K562 (cell line): ENCODE results near the gene NDUFS5. TPM values are rescaled to one million over a fixed set of nuclear protein-coding genes. Genes with fewer than 3 reads are reported as not detected.

Source experiments
- ADNP ChIP-seq: fragments of 200-800 bp; sonication (Bioruptor generic); IDR thresholded peaks from 2 replicates; pipeline ENCODE4 v1.6.1; 2016; ENCODE audit warnings: missing genetic modification characterization, missing compliant biosample characterization
- BCLAF1 ChIP-seq, 2 experiments: fragments of 450-650 bp in 1 of 2; IDR thresholded peaks; 2 replicates each; pipeline ENCODE4 v1.6.1; 2011 to 2017; ENCODE audit warnings: low read depth in 2 of 2, antibody characterized with exemption in 1 of 2, borderline replicate concordance in 1 of 2, low read length in 1 of 2, mild to moderate bottlenecking in 1 of 2, mixed read lengths in 1 of 2; ENCODE audit not compliant: control insufficient read depth in 1 of 2
- CREB3 ChIP-seq: fragments of 450-650 bp; conservative IDR thresholded peaks from 2 replicates; pipeline ENCODE4 v1.6.1; 2016; ENCODE audit warnings: missing genetic modification characterization, low read depth, mild to moderate bottlenecking, missing compliant biosample characterization, moderate library complexity
- GABPB1 ChIP-seq: sonication (generic); formaldehyde crosslinking; IDR thresholded peaks from 2 replicates; pipeline ENCODE4 v1.8.0; 2022; ENCODE audit warnings: mild to moderate bottlenecking, missing genetic modification reagents
- HNRNPL ChIP-seq: fragments of 200-400 bp; formaldehyde crosslinking; IDR thresholded peaks from 2 replicates; pipeline ENCODE4 v1.6.1; 2017; ENCODE audit warnings: low read depth, mild to moderate bottlenecking, low read length
- NR2C1 ChIP-seq, 2 experiments: fragments of 450-650 bp; IDR thresholded peaks; 2 replicates each; pipeline ENCODE4 v1.6.1; 2017; ENCODE audit warnings: mild to moderate bottlenecking in 2 of 2, antibody characterized with exemption in 1 of 2, inconsistent platforms in 1 of 2, missing compliant biosample characterization in 1 of 2, missing genetic modification characterization in 1 of 2
- PML ChIP-seq: IDR thresholded peaks from 2 replicates; pipeline ENCODE4 v1.6.1; 2012; ENCODE audit warnings: low read length, inconsistent platforms
- THRA ChIP-seq: fragments of 450-650 bp; IDR thresholded peaks from 2 replicates; pipeline ENCODE4 v1.6.1; 2017; ENCODE audit warnings: mild to moderate bottlenecking, moderate library complexity
- ZFP36 ChIP-seq: fragments of 150-350 bp; IDR thresholded peaks from 2 replicates; pipeline ENCODE4 v1.6.1; 2018; ENCODE audit warnings: low read length, low read depth; ENCODE audit not compliant: partially characterized antibody
- ZNF277 ChIP-seq: fragments of 250-450 bp; sonication (Bioruptor Pico); IDR thresholded peaks from 2 replicates; pipeline ENCODE4 v1.8.0; 2022; ENCODE audit warnings: inconsistent platforms, mild to moderate bottlenecking, moderate library complexity, borderline replicate concordance
- ZNF395 ChIP-seq: fragments of 200-800 bp; sonication (Bioruptor generic); IDR thresholded peaks from 2 replicates; pipeline ENCODE4 v1.6.1; 2017; ENCODE audit warnings: missing genetic modification characterization, missing compliant biosample characterization
- polyA plus RNA-seq, 8 experiments: library from polyadenylated mRNA; depleted of rRNA in 4 of 8; stranded (reverse) in 5 of 8; unstranded in 3 of 8; fragments of >200 nt; fragmentation: Nextera tagmentation in 2 of 8; fragmentation: Illumina TruSeq in 1 of 8; extraction: Ambion mirVana in 2 of 8; extraction: Trizol in 1 of 8; gene quantifications; 2 replicates each; pipeline versions ENCODE4 v1.2.1 to v1.2.3, GENCODE V29; 2011 to 2014; ENCODE audit warnings: inconsistent platforms in 1 of 8, missing spikeins in 1 of 8
- total RNA-seq, 7 experiments: library from RNA; depleted of rRNA in 6 of 7; stranded (reverse); fragments of >200 nt in 6 of 7; fragmentation: Illumina TruSeq in 2 of 7; extraction: Trizol in 2 of 7; gene quantifications; 2 replicates each; pipeline versions ENCODE4 v1.2.1 to v1.2.3, GENCODE V29; 2011 to 2021; ENCODE audit warnings: low replicate concordance in 1 of 7
- TF ChIP-seq, protein P1 (sequence below): fragments of 450-650 bp; IDR thresholded peaks from 2 replicates; pipeline ENCODE4 v1.7.1; 2018; ENCODE audit warnings: mild to moderate bottlenecking, low read depth; ENCODE audit not compliant: partially characterized antibody

NDUFS5 gene
- total and polyA plus RNA-seq, 9 of the 15 experiments (the other 6 are each of a cell fraction or from before 2014, with no cell fraction given): 499 to 2,737 (median 1,281) TPM

- no peak for TF ChIP-seq CREB3 (tag)
- TF ChIP-seq, protein P1, sequence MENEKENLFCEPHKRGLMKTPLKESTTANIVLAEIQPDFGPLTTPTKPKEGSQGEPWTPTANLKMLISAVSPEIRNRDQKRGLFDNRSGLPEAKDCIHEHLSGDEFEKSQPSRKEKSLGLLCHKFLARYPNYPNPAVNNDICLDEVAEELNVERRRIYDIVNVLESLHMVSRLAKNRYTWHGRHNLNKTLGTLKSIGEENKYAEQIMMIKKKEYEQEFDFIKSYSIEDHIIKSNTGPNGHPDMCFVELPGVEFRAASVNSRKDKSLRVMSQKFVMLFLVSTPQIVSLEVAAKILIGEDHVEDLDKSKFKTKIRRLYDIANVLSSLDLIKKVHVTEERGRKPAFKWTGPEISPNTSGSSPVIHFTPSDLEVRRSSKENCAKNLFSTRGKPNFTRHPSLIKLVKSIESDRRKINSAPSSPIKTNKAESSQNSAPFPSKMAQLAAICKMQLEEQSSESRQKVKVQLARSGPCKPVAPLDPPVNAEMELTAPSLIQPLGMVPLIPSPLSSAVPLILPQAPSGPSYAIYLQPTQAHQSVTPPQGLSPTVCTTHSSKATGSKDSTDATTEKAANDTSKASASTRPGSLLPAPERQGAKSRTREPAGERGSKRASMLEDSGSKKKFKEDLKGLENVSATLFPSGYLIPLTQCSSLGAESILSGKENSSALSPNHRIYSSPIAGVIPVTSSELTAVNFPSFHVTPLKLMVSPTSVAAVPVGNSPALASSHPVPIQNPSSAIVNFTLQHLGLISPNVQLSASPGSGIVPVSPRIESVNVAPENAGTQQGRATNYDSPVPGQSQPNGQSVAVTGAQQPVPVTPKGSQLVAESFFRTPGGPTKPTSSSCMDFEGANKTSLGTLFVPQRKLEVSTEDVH: peak; percentile 39
- peak; percentile 64; the same call in 1 of the 2 replicates for TF ChIP-seq GABPB1 (CRISPR knock-in tag)
- TF ChIP-seq ZNF277 (CRISPR knock-in tag): no peak
- TF ChIP-seq BCLAF1 (IDR thresholded peaks at IDR 0.05; ENCODE audit: borderline replicate concordance in 1 of 2, control insufficient read depth in 1 of 2, low read depth in 2 of 2, low read length in 1 of 2): peak in 1 of 2 experiments; percentile 38; a peak in 1 of 4 replicates
- TF ChIP-seq THRA: no peak
- TF ChIP-seq PML: peak; percentile 89
- TF ChIP-seq HNRNPL: no peak
- TF ChIP-seq ZFP36: peak; percentile 74
- TF ChIP-seq NR2C1 (IDR thresholded peaks at IDR 0.05): 0 out of 2 replicates have a peak, but pooled peaks have one; percentile 30
- TF ChIP-seq NR2C1 (tag; IDR thresholded peaks at IDR 0.05): no peak
- TF ChIP-seq ADNP (tag): no peak
- no peak for TF ChIP-seq ZNF395 (CRISPR knock-in tag)
Observed at GRCh38 chr1:39026051-39026865, at the start of gene NDUFS5 (continued).
